HTR-8/SVneo (cell line): ENCODE measurements around the gene CLIC6.
"Not testable (repeated sequence)": the region's sequence is repeated elsewhere in the genome, so short reads cannot be mapped to it uniquely, and the experiment has no call there.

Source experiments
- DNase-seq: peaks from one replicate; pipeline ENCODE4 v3.0.0; 2011; ENCODE audit warnings: low spot score, mixed read lengths; ENCODE audit not compliant: insufficient read length
- FAIRE-seq: peaks from 2 replicates; lab custom pipeline; 2011; peaks lifted over from hg19 to GRCh38; lab: Jason Lieb, UNC

CLIC6 gene

GRCh38 chr21:34650861-34651431 is 17.8 kb upstream of the CLIC6 start:
- DNase-seq = no peak
- FAIRE-seq = no peak

DNA sequence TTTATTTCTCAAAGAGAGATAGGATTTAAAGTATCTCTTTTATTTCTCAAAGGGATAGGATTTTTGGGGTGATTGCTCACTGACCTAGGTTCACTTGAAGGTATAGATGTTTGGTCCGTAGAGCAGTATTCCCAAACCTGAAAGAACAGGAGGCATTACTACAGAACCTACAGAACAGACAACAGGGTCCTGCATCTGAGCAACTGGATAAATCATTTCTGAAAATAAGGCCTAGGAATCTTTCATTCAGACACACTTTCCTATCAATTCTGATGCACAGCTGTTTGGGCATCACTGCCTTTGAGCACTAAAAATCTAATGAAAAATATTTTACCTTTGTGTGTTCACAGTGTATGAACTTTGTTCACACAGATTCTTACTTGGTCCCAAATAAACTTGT is 17.2 kb upstream of the CLIC6 start:
- DNase-seq = no peak
- no peak for FAIRE-seq

DNA sequence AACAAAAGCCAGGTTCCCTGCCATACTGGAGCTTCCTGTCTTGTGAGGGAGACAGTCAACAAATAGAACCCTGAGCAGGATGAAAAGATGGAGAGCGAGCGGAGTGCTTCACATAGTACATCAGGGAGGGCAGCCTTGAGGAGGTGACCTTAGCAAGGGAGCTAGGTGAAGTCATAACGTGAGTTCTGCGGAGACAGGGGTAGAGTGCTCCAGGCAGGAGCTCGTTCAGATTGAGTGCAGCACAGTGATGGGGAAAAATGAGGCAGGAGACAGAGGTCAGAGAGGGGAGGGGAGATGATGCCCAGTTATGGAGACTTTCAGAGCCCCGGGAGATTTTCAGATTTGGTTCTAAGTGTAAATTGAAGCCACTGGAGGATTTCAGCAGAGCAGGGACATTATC is 15.3 kb upstream of the CLIC6 start:
- FAIRE-seq (no peak), DNase-seq (no peak)

DNA sequence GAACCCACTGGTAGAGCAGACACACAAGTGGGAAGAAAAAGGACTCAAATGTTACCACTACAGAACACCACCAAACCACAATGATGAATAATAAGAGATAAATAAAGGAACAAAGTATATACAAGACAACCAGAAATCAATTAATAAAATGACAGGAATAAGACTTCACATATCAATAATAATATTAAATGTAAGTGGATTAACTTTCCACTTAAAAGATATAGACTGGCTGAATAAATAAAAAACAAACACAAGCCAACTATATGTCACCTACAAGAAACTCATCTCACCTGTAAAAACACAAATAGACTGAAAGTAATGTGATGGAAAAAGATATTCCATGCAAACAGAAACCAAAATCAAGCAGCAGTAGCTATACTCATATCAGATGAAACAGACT is 6.9 kb upstream of the CLIC6 start:
- FAIRE-seq = no peak
- DNase-seq = no peak

DNA sequence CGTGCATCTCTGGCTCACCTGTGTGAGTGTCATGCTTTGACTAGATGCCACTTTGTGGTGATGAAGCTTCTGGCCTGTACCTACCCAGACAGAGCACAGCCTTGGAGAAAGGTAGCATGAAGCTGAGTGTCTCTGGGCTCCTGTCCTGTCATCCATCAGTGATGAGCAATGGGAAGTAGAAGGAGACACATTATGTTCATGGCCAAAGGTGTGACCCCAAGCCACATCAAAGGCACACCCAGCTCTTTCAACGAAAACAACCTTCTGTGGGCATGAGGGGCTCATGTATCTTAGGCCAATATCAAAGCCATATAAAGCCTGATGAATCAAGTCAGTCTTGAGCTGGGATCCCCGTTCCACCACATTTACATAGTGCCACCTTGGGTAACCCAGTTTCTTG is 1.0 kb upstream of the CLIC6 start:
- no peak for DNase-seq
- no peak for FAIRE-seq

- DNase-seq (no peak), FAIRE-seq (no peak)
Measured at GRCh38 chr21:34669149-34669879, 520 bp downstream of the CLIC6 start.

GRCh38 chr21:34669880-34670219 is 1.1 kb downstream of the CLIC6 start:
- not testable (repeated sequence) for FAIRE-seq, DNase-seq

- no peak for FAIRE-seq
- no peak for DNase-seq
Measured at GRCh38 chr21:34670220-34670961, 1.6 kb downstream of the CLIC6 start.

DNA sequence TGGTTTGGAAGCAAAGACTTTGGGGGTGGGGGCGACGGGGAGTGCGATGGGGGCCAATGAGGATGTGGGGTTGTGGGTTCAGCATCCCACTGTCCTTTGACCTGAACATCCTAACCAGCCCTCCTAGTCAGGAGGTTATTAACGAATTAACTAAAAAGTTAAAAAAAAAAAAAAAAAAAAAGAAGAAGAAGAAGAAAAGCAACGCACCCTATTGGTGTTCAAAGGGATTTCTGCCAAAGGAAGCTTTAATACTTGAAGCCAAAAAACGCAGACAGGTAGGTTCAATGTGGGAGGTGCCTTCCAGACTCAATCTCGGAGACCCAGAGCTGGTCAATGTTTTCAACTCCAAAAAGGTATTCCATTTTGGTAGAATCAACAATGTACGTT is 2.2 kb downstream of the CLIC6 start:
- FAIRE-seq = no peak

DNA sequence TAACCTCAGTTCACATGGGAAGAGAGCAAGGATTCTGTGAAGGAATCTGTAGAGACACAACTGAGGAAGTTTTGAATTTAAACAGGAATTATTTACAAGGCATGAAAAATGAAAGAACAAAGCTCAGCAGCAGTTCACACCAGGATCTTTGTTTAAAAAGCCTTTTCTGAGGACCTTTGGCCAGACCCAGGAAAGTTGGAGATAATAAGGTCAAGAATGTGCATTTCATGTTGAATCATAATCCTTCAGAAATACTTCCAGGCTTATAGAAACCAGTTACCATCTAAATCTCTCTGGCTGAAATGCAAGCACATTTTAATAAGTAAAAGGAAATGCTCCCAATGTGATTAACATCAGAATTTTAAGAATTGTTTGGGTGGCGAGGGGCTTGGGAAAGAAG is 2.7 kb downstream of the CLIC6 start:
- FAIRE-seq (no peak), DNase-seq (no peak)

More for the DNA sequence above, 2.2 kb downstream of the CLIC6 start:
- DNase-seq = no peak

- FAIRE-seq (no peak), DNase-seq (no peak)
Measured at GRCh38 chr21:34671891-34672290, 3.1 kb downstream of the CLIC6 start.

DNA sequence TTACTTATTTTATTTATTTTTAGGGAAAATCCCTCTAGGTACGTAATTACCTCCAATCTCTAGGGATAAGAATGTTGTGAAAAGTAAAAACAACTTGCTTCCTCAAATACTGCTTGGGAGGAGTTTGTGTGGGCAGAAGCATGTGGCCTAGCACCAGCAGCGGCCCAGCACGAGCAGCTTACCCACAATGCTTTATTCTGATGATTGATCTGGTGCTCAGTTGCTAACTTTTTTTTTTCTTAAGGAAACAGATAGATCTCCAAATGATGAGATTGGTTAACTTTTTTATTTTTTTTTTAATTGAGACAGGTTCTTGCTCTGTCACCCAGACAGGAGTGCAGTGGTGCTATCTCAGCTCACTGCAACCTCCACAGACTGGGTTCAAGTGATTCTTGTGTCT is 4.2 kb downstream of the CLIC6 start:
- FAIRE-seq (no peak), DNase-seq (no peak)

- DNase-seq (no peak), FAIRE-seq (no peak)
Measured at GRCh38 chr21:34674468-34674867, 5.7 kb downstream of the CLIC6 start.

GRCh38 chr21:34675871-34676270 is 7.1 kb downstream of the CLIC6 start:
- FAIRE-seq = no peak
- no peak for DNase-seq

- FAIRE-seq = no peak
- no peak for DNase-seq
Measured at GRCh38 chr21:34679051-34679450, 10.3 kb downstream of the CLIC6 start.

GRCh38 chr21:34684174-34684876 is 15.5 kb downstream of the CLIC6 start:
- DNase-seq = no peak

DNA sequence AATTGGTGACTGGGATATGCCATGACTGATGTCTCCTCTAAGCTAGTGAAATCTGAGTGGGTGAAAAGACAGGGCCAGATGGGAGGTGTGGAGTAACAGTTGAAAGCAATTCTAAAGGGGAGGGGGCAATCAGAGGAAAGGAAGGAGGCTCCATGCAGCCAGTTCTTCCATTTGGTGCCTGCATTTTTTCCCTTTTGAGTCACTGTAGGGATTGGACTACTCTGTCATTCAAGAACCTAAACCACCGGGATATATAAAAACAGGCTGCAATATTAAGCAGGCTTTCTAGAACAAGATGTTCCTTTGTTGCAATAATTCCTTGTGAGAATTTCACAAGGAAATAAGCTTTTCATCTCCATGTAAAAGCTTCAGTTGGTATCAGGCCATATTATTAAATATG is 18.3 kb downstream of the CLIC6 start:
- DNase-seq (no peak), FAIRE-seq (no peak)

More at GRCh38 chr21:34684174-34684876, 15.5 kb downstream of the CLIC6 start:
- FAIRE-seq = no peak

DNA sequence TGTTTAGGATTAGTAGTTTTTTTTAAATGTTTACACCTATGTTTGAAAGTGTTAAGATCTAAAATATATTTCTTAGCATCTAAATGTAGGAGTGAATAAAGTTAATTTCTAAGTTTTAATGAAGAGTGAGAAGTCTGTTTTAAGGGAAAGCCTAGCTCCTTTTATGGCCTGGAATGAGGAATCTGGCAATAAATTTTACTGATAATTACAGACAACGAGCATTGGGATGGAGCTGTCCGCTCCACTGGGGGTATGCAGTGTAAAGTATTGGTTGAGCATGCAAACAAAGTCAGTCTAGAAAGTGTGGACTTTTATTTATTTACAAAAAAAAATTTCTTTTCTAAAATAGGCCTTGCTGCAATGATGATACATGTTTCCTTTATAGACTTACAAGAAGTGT is 19.0 kb downstream of the CLIC6 start:
- no peak for FAIRE-seq
- no peak for DNase-seq

DNA sequence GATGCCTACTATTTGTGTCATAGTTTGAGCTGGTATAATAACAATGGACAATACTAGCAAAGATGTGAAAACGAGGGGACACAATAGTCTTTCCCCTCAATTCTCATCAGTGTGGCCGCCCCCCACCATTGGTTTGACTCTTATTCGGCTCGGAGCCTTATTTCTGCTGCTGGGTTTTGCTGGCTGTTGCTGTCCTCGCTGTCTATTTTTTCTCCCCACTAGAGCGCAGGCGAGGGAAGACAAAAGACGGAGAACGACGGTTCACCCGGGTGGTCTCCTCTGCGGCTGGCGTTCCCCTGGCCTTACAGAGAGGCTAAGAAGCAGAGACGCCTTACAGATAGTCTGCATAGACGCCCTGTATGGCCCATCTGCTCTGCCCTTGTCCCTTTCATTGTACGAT is 19.4 kb downstream of the CLIC6 start:
- no peak for DNase-seq
- FAIRE-seq = no peak

DNA sequence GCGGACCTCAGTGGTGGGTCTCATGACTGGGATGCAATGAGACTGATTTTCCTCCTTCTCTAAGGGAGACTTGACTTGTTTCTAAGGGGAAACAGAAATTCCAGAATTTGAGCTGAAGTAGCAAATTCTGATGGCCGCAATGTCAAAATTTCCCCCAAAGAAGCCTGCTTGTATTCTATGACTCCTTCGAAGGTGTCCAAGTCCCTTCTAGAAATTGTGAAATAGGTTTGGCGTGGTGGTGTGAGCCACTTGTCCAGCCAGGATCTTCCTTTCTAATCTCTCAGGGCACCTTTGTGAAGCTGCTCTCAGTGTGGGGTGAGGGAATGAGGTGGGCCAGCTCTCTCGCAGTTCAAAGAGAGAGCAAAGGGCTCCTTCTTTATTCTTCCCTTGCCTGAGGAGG is 19.9 kb downstream of the CLIC6 start:
- no peak for DNase-seq
- no peak for FAIRE-seq
